ENCODE results near the gene QSOX2.

Gene QSOX2

DNA sequence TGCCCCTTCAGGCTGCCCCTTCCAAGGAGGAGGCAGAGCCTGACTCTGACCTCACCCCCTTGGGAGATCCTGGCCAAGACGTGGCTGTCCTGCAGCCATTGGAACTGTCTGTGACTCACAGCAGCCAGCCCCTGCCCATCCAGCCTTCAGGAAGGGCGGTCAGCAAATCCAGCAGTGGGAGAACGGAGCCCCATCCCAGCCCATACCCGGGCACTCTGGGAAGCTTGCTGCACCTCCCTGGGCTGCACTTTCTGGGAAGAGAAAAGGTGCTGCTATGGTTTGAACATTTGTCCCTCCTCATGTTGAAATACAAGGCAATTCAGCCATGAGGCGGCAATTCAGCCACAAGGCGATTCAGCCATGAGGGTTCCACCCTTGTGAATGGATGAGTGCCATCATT lies 33.9 kb upstream of the QSOX2 start:
- TF ChIP-seq JUND (IDR thresholded peaks at IDR 0.05; ENCODE audit: low read depth), result no peak
- DNase-seq (ENCODE audit: low read depth in 1 of 2, low spot score in 1 of 2), result no peak
- in situ Hi-C loops (cut with HindIII; ENCODE audit: low pct_unique_long_range_greater_than_20kb, low sequenced_read_pairs), result no loop called here

DNA sequence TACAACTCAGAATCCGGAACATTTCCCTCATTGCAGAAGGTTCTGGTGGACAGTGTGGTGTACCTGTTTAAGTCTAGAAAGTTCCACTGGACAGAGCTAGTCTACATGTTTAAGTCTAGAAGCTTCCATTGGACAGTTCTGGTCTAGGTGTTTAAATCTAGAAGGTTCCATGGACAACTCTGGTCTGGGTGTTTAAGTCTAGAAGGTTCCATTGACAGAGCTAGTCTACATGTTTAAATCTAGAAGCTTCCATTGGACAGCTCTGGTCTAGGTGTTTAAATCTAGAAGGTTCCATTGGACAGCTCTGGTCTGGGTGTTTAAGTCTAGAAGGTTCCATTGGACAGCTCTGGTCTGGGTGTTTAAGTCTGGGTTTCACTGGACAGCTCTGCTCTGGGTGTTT lies 33.3 kb upstream of the QSOX2 start:
- in situ Hi-C loops (cut with HindIII; ENCODE audit: low pct_unique_long_range_greater_than_20kb, low sequenced_read_pairs), result no loop called here
- no peak for TF ChIP-seq JUND (IDR thresholded peaks at IDR 0.05; ENCODE audit: low read depth)
- no peak for DNase-seq (ENCODE audit: low read depth in 1 of 2, low spot score in 1 of 2)

DNA sequence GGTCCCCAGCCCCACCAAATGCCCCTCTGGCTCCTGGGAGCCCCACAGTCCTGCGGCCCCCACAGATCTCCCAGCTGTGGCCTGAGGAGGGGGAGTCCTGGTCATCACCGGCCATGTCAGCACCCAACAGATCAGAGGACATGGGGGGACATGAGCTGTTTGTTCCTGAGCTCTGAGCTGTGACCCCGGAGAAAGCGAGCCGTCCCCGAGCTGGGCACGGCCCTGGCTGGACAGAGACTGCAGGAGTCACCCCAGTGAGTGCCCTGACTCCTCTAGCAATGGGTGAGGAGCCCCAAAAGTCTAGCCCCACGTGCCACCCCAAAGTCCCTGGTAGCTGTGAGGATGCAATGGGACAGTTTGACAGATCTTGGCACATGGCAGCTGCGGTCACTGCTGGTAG lies 32.6 kb upstream of the QSOX2 start:
- in situ Hi-C loops (cut with HindIII; ENCODE audit: low pct_unique_long_range_greater_than_20kb, low sequenced_read_pairs), result no loop called here
- TF ChIP-seq JUND (IDR thresholded peaks at IDR 0.05; ENCODE audit: low read depth), result no peak
- DNase-seq (ENCODE audit: low read depth in 1 of 2, low spot score in 1 of 2), result no peak

DNA sequence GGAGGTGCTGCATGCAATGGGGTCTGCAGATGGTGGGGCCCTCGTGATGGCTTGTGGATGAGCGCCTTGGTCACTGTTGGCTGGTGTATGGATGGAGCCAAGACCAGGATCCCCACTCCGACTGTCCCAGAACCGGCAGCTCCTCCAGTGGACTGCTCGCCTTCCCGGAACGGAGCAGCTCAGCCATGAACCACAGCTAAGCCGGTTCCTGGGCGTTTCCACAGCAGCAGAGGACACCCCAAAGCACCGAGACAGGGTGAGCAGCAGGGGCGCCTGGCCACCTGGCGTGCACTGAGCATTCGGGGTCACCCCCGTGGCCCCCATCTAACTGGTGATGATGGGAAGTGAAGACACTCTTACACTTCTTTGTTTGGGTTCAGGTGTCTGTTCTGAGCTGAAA lies 32.1 kb upstream of the QSOX2 start:
- DNase-seq (ENCODE audit: low read depth in 1 of 2, low spot score in 1 of 2), result no peak
- in situ Hi-C loops (cut with HindIII; ENCODE audit: low pct_unique_long_range_greater_than_20kb, low sequenced_read_pairs), result no loop called here
- no peak for TF ChIP-seq JUND (IDR thresholded peaks at IDR 0.05; ENCODE audit: low read depth)

DNA sequence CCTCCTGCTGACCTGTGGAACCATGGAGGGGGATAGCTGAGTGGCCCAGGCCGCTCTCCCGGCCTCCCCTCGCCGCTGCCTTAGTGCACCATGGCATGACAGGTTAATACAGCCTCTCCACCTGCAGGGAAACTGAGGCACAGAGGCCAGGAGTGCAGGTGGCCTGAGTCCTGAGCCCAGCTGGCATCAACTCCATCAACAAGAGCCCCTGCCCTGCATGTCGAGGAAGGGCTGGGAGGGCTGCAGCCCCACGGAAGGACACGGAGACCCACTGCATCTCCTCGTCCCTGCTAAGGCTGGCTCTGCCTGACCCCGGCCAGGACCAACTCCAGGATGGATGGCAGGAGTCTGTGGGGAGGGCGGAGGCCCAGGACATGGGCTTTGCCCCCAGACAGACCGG lies 31.1 kb upstream of the QSOX2 start:
- in situ Hi-C loops (cut with HindIII; ENCODE audit: low pct_unique_long_range_greater_than_20kb, low sequenced_read_pairs), result no loop called here
- no peak for TF ChIP-seq JUND (IDR thresholded peaks at IDR 0.05; ENCODE audit: low read depth)
- no peak for DNase-seq (ENCODE audit: low read depth in 1 of 2, low spot score in 1 of 2)

DNA sequence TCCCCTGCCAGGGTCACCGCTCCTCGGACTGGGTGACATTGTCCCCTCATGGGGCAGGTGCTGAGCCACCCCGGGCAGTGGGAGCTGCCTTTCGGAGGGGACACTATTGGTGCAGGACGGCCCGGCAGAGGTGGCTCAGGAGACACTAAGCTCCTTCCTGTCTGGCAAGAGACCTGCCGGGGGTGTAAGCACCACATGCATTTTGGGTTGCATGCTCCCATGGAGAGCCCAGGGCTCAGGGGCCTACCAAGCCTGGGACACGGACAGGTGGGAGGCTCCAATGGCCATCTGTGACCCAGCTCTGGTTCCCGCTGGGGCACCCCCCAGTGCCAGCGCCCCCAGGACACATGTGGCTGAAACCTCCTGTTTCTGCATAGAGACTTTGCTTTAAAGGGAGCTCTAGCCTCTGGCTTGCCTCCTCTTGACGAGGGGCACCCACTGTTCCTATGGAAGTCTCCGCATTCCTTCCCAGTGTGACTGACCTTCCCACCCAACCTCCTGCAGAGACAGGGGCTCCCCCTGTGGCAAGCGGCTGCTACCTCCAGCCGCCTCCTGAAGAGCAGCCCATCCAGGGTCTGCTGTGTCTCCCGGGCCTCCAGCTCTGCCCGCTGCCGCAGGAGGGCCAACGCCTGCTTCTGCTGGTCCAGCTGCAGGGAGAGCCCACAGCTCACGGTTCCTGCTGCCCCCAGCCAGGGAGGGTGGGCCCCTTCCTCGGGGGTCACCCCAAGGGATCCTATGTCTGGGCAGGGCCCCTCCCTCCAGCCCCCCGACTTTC lies 30.2 kb upstream of the QSOX2 start:
- in situ Hi-C loops (cut with HindIII; ENCODE audit: low pct_unique_long_range_greater_than_20kb, low sequenced_read_pairs), result no loop called here
- TF ChIP-seq JUND (IDR thresholded peaks at IDR 0.05; ENCODE audit: low read depth), result no peak
- no peak for DNase-seq (ENCODE audit: low read depth in 1 of 2, low spot score in 1 of 2)

DNA sequence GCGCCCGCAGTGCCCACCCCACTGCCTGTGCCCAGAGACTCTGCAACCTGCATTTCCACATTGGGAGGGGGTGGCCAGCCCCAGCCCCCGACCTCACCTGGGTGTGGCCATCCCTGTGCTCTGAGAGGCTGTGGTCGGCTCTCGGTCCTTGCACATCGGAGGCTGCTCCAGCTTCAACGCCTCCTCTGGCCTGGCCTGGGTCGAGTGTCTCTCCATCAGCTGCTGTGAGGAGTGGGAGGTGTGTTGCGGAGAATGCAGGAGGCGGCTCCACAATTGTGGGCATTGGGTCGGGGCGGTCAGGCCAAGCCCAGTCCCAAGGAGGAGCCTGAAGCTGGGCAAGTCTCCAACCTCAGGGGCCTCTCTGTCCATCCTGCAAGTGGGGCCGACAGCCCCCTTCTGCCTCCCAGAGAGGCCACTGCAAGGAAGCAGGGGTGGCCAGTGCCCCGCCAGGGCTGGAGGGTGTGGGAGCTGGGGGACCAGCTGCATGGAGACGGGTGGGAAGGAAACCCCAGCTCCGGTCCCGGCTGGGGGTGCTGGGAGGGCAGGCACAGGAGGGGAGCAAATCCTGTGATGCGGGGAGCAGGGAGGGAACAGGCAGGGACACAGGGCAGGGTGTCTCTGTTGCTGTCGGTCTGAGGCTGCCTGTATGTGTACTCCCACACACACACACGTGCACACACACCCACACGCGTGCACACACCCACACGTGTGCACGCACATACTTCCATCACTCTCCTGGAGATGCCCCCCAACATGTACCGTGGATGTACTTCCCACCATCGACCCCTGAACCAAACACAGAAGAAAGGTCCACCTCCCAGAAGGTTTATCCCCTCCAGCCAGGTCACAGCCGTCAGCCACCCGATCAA lies 29.4 kb upstream of the QSOX2 start:
- no peak for TF ChIP-seq JUND (IDR thresholded peaks at IDR 0.05; ENCODE audit: low read depth)
- DNase-seq (ENCODE audit: low read depth in 1 of 2, low spot score in 1 of 2), result no peak
- in situ Hi-C loops (cut with HindIII; ENCODE audit: low pct_unique_long_range_greater_than_20kb, low sequenced_read_pairs), result no loop called here

DNA sequence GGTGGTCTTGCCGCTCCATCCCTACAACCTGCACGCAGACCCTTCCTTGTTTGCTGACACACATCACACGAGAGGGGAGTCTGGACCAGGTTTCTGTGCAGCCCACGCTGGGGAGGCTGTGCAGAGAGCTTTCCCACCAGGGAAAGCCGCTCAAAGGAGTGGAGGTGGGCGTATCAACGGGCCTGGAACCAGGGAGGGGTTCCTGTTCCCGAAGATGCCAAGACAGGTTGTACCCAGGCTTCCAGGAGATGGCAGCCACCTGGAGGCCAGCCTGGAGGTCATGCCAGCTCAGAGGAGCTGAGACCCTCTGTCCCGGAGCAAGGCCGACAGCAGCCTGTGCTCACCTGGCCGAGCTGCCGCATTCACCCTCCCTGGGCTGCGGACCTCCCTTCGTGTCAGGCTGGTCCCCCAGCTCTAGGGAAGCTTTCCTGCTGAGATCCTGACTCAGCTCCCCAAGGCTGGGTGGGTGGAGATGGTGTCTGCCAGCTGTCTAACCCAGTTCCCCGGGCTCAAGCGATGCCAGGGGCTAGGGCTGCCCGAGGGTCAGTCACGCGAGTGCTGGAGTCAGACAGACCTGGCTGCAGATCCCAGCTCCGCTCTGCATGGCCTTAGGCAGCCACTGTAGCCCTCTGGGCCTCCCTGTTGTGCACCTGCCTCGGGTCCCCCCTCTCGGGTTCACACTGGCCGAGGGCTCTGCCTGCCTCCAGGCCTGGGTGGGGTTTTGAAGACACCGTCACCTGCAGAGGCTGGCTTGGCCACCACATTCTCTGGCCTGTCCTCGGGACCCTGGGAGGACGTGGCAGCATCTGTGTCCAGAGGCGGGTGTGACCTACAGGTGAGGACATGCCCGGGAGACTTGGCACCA lies 28.5 kb upstream of the QSOX2 start:
- in situ Hi-C loops (cut with HindIII; ENCODE audit: low pct_unique_long_range_greater_than_20kb, low sequenced_read_pairs), result no loop called here
- DNase-seq (ENCODE audit: low read depth in 1 of 2, low spot score in 1 of 2), result no peak
- no peak for TF ChIP-seq JUND (IDR thresholded peaks at IDR 0.05; ENCODE audit: low read depth)

DNA sequence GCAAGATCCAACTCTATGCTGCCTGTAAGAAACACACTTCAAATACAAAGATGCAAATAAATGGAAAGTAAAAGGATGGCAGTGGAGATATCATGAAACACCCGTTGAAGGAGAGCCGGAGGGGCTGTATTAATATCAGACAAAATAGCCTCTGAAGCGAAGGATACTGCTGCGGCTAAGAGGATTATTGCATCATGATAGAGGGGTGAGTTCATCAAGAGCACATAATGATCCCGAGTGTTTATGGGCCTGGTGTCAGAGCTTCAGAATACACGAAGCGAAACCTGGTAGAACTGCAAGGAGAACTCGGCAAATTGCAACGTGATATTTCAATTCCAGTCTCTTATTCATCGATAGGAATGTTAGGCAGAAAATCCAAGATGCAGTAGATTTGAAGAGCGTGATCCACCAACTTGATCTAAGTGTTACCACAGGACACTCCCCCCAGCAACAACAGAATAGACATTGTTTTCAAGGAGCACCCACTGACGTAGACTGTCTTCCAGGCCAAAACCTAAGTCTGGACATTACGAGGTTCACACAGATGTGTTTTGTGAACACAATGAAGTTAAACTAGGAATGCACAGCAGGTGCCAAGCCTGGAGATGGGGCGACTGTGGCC lies 27.7 kb upstream of the QSOX2 start:
- in situ Hi-C loops (cut with HindIII; ENCODE audit: low pct_unique_long_range_greater_than_20kb, low sequenced_read_pairs), result no loop called here
- TF ChIP-seq JUND (IDR thresholded peaks at IDR 0.05; ENCODE audit: low read depth), result no peak
- no peak for DNase-seq (ENCODE audit: low read depth in 1 of 2, low spot score in 1 of 2)

DNA sequence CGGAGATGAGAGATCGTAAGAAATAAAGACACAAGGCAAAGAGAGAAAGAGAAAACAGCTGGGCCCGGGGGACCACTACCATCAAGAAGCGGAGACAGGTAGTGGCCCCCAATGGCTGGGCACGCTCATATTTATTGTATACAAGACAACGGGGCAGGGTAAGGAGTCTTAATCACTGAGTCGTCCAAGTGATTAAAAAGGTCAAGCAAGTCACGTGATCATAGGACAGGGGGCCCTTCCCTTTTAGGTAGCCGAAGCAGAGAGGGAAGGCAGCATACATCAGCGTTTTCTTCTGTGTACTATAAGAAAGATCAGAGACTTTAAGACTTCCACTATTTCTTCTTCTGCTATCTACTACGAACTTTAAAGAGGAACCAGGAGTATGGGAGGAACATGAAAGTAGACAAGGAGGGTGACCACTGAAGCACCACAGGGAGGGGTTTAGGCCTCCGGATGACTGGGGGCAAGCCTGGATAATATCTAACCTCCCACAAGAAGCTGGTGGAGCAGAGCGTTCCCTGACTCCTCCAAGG lies 24.6 kb upstream of the QSOX2 start:
- no peak for TF ChIP-seq JUND (IDR thresholded peaks at IDR 0.05; ENCODE audit: low read depth)
- in situ Hi-C loops (cut with HindIII; ENCODE audit: low pct_unique_long_range_greater_than_20kb, low sequenced_read_pairs), result no loop called here
- no peak for DNase-seq (ENCODE audit: low read depth in 1 of 2, low spot score in 1 of 2)

DNA sequence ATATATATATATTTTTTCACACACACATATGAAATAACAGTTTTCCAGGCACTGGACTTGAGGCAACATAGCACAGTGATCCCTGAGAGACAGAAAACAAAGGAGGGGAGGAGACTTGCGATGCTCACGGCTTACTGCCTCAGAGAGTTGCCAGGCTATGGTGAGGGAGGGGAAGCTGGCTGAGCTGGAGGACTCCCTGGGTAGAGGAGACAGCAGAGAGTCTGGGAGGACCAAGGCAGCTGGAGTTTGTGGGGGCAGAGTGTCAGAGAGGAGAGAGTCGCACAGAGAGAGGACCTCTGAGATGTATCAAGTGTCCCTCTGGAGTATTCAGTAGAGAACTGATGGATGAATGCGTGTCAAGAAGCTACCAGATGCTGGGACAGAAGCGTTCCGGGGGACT lies 23.1 kb upstream of the QSOX2 start:
- no peak for TF ChIP-seq JUND (IDR thresholded peaks at IDR 0.05; ENCODE audit: low read depth)
- no peak for DNase-seq (ENCODE audit: low read depth in 1 of 2, low spot score in 1 of 2)
- in situ Hi-C loops (cut with HindIII; ENCODE audit: low pct_unique_long_range_greater_than_20kb, low sequenced_read_pairs), result no loop called here

DNA sequence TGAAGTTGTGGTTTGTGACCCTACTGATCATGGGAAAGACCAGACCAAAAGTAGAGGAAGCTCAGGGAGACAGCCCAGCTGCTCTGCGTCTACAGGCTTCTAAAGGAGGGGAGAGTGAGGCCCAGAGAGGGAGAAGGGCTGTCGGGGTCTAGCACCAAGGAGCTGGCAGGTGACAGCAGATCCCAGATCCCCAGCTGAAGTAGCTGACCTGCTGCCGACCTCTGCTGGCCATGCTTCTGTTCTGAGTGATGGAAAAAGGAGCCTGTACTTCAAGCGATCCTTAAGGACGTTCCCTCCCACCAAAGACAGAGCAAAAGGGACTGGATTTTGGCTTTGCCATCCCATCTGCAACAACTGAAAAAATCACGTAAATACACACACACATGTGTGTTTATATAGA lies 22.7 kb upstream of the QSOX2 start:
- TF ChIP-seq JUND (IDR thresholded peaks at IDR 0.05; ENCODE audit: low read depth), result no peak
- no peak for DNase-seq (ENCODE audit: low read depth in 1 of 2, low spot score in 1 of 2)
- in situ Hi-C loops (cut with HindIII; ENCODE audit: low pct_unique_long_range_greater_than_20kb, low sequenced_read_pairs), result no loop called here

Measured in T47D (cell line).